GM21786 (cell line): ENCODE measurements around the gene MUC6.

Experiments used
- ATAC-seq: cut with Tn5 transposase; IDR thresholded peaks from one replicate; pipeline ENCODE4 v1.9.1; 2021; ENCODE audit not compliant: unreplicated experiment

The MUC6 gene

GRCh38 chr11:970319-970871, 66.1 kb downstream of the MUC6 start:
- ATAC-seq: no peak

- no peak for ATAC-seq
Measured at GRCh38 chr11:969651-970205, 66.8 kb downstream of the MUC6 start.

GRCh38 chr11:968822-969221, 67.7 kb downstream of the MUC6 start:
- no peak for ATAC-seq

- ATAC-seq: no peak
Measured at GRCh38 chr11:967995-968751, 68.3 kb downstream of the MUC6 start.

- no peak for ATAC-seq
Measured at GRCh38 chr11:965206-965775, 71.2 kb downstream of the MUC6 start.

GRCh38 chr11:963852-964251, 72.7 kb downstream of the MUC6 start:
- no peak for ATAC-seq
